Upper lobe of left lung (tissue), 4 donors: ENCODE results near the gene AGBL1.

Source experiments
- CTCF ChIP-seq, 6 experiments: fragments of 450-650 bp in 4 of 6; fragments of 200-600 bp in 2 of 6; sonication (generic) in 2 of 6; IDR thresholded peaks; one replicate each; pipeline ENCODE4 v1.5.1; 2016 to 2019; ENCODE audit warnings: antibody characterized with exemption in 6 of 6
- EP300 ChIP-seq, 4 donors: sonication (generic); formaldehyde crosslinking; IDR thresholded peaks; one replicate each; pipeline ENCODE4 v1.5.1; 2017; ENCODE audit warnings: antibody characterized with exemption in 4 of 4, control low read depth in 2 of 4
- POLR2A ChIP-seq, 4 donors: fragments of 450-650 bp; IDR thresholded peaks; one replicate each; pipeline ENCODE4 v1.5.1; 2016 to 2017; ENCODE audit warnings: antibody characterized with exemption in 4 of 4, mild to moderate bottlenecking in 2 of 4
- POLR2AphosphoS5 ChIP-seq, 2 donors: sonication (generic); formaldehyde crosslinking; IDR thresholded peaks; one replicate each; pipeline ENCODE4 v1.5.1; 2017; ENCODE audit warnings: antibody characterized with exemption in 2 of 2

DNA sequence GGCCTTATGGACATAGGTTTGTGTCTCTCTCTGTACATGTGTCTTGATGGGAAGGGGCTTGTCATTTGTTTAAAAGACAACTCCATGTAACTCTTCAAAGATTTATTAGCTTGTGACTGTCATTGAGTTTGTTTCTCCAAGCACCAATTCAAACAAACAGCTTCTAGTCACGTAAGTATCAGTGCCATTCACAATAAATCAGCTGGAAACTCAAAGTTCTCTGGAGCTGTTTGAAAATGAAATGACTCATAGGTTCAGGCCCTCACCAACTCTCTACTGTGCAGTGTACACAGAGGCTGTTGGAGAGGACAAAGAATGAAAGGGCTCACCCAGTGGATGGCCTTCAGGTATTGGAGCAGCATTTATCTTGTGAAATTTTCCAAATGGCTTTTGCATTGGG is 476.3 kb downstream of the AGBL1 start:
- TF ChIP-seq CTCF (IDR thresholded peaks at IDR 0.05): no peak
- TF ChIP-seq POLR2A (IDR thresholded peaks at IDR 0.05): no peak
- no peak for TF ChIP-seq EP300 (IDR thresholded peaks at IDR 0.05)
- no peak for TF ChIP-seq POLR2AphosphoS5 (IDR thresholded peaks at IDR 0.05)
